Parathyroid adenoma (tissue), 2 donors: Measurements from ENCODE around the gene TCF7L2.

Source experiments
- H2AFZ ChIP-seq: fragments of 300-600 bp; sonication (generic); one replicate; pipeline ENCODE4 v1.7.0; 2017; ENCODE audit warnings: antibody characterized with exemption, mild to moderate bottlenecking
- H3K27ac ChIP-seq: fragments of 300-600 bp; sonication (generic); one replicate; pipeline ENCODE4 v1.7.0; 2017
- H3K27me3 ChIP-seq: fragments of 300-600 bp; sonication (generic); one replicate; pipeline ENCODE4 v1.7.0; 2017; ENCODE audit warnings: low read length; ENCODE audit not compliant: control insufficient read depth, insufficient read depth
- H3K36me3 ChIP-seq: fragments of 300-600 bp; sonication (generic); one replicate; pipeline ENCODE4 v1.7.0; 2017; ENCODE audit warnings: low read length; ENCODE audit not compliant: control insufficient read depth, insufficient read depth
- H3K4me1 ChIP-seq: fragments of 300-600 bp; sonication (generic); one replicate; pipeline ENCODE4 v1.7.0; 2017; ENCODE audit warnings: control low read depth
- H3K4me2 ChIP-seq: fragments of 300-600 bp; sonication (generic); one replicate; pipeline ENCODE4 v1.7.0; 2017; ENCODE audit warnings: low read length
- H3K4me3 ChIP-seq: fragments of 300-600 bp; sonication (generic); one replicate; pipeline ENCODE4 v1.7.0; 2017; ENCODE audit warnings: low read depth, low read length
- H3K79me2 ChIP-seq: fragments of 300-600 bp; sonication (generic); one replicate; pipeline ENCODE4 v1.7.0; 2017; ENCODE audit warnings: control low read depth
- H3K9ac ChIP-seq: fragments of 300-600 bp; sonication (generic); one replicate; pipeline ENCODE4 v1.7.0; 2017; ENCODE audit warnings: mild to moderate bottlenecking
- H3K9me3 ChIP-seq: fragments of 300-600 bp; sonication (generic); one replicate; pipeline ENCODE4 v1.7.0; 2017; ENCODE audit warnings: low read length; ENCODE audit not compliant: control insufficient read depth
- TF ChIP-seq, protein P1 (sequence below): fragments of 300-600 bp; sonication (generic); IDR thresholded peaks from one replicate; pipeline ENCODE4 v1.7.0; 2017; ENCODE audit warnings: antibody characterized with exemption, mild to moderate bottlenecking
- donor health status: primary hyperparathyroidism.

Gene TCF7L2

DNA sequence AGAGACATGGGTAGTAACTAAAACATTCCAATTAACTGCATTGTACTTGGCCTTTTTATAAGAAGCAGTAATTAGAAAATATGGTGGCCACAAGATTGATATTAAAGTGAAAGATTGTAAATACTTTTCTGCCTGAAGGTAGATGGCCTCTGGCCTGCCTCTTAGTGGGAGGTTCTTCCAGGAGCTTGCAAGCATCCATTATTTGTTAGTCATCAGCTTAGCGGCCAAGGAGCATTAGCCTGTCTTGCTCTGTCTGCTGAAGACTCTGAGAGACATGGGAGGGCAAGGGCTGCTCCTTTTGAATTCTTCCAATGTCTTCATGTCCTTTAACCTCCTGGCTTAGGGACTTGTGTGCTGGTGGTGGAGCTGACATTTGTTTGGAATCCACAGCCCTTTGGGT lies 80.4 kb downstream of the TCF7L2 start:
- no peak overlapping the region for H3K9ac ChIP-seq
- peaks cover 22% of the 10 kb centered on the region for H3K4me1 ChIP-seq
- no peaks in the 10 kb centered on the region for H3K27me3 ChIP-seq
- peaks cover 43% of the 10 kb centered on the region for H3K79me2 ChIP-seq
- no peak overlapping the region for H3K4me3 ChIP-seq
- H2AFZ ChIP-seq, result no peak overlapping the region
- no peak overlapping the region for H3K27ac ChIP-seq
- TF ChIP-seq, protein P1, sequence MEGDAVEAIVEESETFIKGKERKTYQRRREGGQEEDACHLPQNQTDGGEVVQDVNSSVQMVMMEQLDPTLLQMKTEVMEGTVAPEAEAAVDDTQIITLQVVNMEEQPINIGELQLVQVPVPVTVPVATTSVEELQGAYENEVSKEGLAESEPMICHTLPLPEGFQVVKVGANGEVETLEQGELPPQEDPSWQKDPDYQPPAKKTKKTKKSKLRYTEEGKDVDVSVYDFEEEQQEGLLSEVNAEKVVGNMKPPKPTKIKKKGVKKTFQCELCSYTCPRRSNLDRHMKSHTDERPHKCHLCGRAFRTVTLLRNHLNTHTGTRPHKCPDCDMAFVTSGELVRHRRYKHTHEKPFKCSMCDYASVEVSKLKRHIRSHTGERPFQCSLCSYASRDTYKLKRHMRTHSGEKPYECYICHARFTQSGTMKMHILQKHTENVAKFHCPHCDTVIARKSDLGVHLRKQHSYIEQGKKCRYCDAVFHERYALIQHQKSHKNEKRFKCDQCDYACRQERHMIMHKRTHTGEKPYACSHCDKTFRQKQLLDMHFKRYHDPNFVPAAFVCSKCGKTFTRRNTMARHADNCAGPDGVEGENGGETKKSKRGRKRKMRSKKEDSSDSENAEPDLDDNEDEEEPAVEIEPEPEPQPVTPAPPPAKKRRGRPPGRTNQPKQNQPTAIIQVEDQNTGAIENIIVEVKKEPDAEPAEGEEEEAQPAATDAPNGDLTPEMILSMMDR, result no peak
- no peaks in the 10 kb centered on the region for H3K9me3 ChIP-seq
- no peak overlapping the region for H3K4me2 ChIP-seq
- H3K36me3 ChIP-seq, result no peaks in the 10 kb centered on the region

DNA sequence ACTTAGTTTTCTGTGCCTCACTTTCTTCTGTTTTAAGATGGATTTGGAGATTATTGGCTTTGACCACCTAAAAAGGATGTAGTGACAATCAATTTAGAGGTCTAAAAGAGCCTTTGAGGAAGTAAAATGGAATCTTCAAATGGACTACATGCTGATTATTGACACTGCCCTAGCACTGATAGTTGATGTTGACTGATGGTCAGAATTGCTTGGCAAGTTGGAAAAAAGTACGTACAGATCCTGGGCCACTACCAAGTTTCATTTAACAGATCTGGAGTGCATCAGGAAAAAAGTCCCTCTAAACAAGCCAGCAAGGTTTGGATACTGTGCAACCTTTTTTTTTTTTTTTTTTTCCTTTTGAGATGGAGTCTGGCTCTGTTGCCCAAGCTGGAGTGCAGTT lies 81.1 kb downstream of the TCF7L2 start:
- Histone ChIP-seq H2AFZ (no peak overlapping the region), H3K9me3 (no peaks in the 10 kb centered on the region), H3K27ac (no peak overlapping the region), H3K4me3 (no peak overlapping the region), H3K4me1 (peaks cover 22% of the 10 kb centered on the region), H3K79me2 (peaks cover 39% of the 10 kb centered on the region), H3K27me3 (no peaks in the 10 kb centered on the region), H3K4me2 (no peak overlapping the region), H3K9ac (no peak overlapping the region), H3K36me3 (no peaks in the 10 kb centered on the region)
- TF ChIP-seq, protein P1, result no peak

DNA sequence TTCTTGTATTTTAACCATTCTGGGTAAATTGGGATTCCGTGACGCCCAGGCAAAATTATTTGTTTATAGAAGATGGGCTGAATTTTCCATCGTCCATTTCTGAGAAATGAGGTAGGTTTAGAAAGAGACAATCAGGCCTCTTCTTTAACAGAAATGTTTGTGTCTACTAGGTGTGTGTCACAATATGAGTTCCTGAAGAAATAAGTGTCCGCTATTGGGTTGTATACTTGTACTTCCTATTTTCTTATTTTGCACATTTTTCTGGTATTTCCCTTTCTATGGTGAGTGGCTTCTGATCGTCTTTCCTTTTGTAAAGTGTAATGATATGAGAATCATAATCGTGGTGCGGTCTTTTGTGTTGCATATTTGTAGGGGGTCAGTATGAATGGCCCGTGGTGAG lies 83.9 kb downstream of the TCF7L2 start:
- Histone ChIP-seq H3K4me3 (no peak overlapping the region), H3K79me2 (peaks cover 35% of the 10 kb centered on the region), H3K9me3 (no peaks in the 10 kb centered on the region), H3K9ac (no peak overlapping the region), H3K4me2 (no peak overlapping the region), H3K36me3 (no peaks in the 10 kb centered on the region), H3K27ac (no peak overlapping the region), H2AFZ (no peak overlapping the region), H3K4me1 (peaks cover under 1% of the 10 kb centered on the region), H3K27me3 (no peaks in the 10 kb centered on the region)
- TF ChIP-seq, protein P1, result no peak

DNA sequence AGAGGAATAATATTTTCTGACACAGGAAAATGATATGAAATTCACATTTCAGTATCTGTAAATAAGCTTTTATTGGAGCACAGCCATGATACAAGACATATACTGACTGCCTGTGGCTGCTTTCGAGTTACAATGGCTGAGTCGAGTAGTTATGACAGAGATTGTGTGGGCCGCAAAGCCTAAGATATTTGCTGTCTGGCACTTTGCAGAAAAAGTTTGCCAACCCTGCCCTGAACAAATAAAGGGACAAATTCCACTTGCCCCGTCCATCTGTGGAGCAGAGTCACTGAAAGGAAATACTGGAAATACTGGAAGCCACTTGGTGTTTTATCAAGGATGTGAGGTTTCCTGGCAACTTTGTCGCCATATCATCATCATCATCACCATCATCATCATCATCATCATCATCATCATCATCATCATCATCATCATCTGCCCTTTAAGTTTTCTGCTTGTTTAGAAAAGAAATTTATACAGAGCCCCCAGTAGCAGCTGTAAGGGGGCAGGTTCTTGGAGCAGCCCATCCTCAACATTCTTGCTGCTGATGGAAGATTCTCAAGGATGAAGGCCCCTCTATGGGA lies 85.8 kb downstream of the TCF7L2 start:
- no peaks in the 10 kb centered on the region for H3K36me3 ChIP-seq
- H3K27ac ChIP-seq, result no peak overlapping the region
- H3K4me1 ChIP-seq, result no peaks in the 10 kb centered on the region
- no peak overlapping the region for H3K9ac ChIP-seq
- no peaks in the 10 kb centered on the region for H3K9me3 ChIP-seq
- H3K79me2 ChIP-seq, result peaks cover 22% of the 10 kb centered on the region
- H3K27me3 ChIP-seq, result no peaks in the 10 kb centered on the region
- H3K4me2 ChIP-seq, result no peak overlapping the region
- no peak overlapping the region for H3K4me3 ChIP-seq
- no peak overlapping the region for H2AFZ ChIP-seq
- TF ChIP-seq, protein P1, result no peak

DNA sequence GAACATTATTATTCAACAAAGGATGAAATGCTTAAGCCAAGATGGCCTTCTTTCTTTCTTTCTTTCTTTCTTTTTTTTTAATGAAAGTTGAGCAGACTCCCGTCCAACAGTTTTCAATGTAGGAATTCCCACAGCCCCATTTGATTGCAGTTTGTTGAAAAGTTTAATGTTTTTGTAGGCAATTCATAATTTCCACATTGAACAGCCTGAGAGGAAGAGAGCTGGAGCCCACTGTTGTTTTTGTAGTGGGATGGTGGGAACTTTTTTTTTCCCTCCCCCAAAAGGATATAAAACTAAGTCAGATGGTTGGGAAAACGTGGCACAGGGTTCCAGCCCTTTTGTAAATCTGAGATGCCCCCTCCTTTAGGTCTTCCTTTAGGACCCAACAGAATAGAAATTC lies 86.6 kb downstream of the TCF7L2 start:
- Histone ChIP-seq H3K36me3 (no peaks in the 10 kb centered on the region), H3K4me1 (no peaks in the 10 kb centered on the region), H3K9ac (no peak overlapping the region), H3K27me3 (no peaks in the 10 kb centered on the region), H3K4me3 (no peak overlapping the region), H3K4me2 (no peak overlapping the region), H2AFZ (no peak overlapping the region), H3K79me2 (peaks cover 17% of the 10 kb centered on the region), H3K27ac (no peak overlapping the region), H3K9me3 (no peaks in the 10 kb centered on the region)
- TF ChIP-seq, protein P1, result no peak
